AML-193 (cell line): ENCODE data around the gene CEP85L.
A peak's percentile ranks its signal among the peaks of the same experiment; 100 is the strongest.

ENCODE experiments used
- DNase-seq, 2 experiments: peaks; one replicate each; lab custom pipeline; 2025; lab: John Stamatoyannopoulos, UW

The CEP85L gene

GRCh38 chr6:118542184-118542952 lies 109.0 kb downstream of the CEP85L start:
- no peak for DNase-seq

- no peak for DNase-seq
Observed at GRCh38 chr6:118537574-118537973, 113.8 kb downstream of the CEP85L start.

- DNase-seq = no peak
Observed at GRCh38 chr6:118536478-118536877, 114.9 kb downstream of the CEP85L start.

GRCh38 chr6:118535176-118535844 lies 116.1 kb downstream of the CEP85L start:
- no peak for DNase-seq

GRCh38 chr6:118530942-118531341 lies 120.4 kb downstream of the CEP85L start:
- DNase-seq = no peak

GRCh38 chr6:118529756-118530155 lies 121.6 kb downstream of the CEP85L start:
- DNase-seq = no peak

- DNase-seq = no peak
Observed at GRCh38 chr6:118528129-118528528, 123.3 kb downstream of the CEP85L start.

- DNase-seq = no peak
Observed at GRCh38 chr6:118525913-118526780, 125.2 kb downstream of the CEP85L start.

- no peak for DNase-seq
Observed at GRCh38 chr6:118524686-118525085, 126.7 kb downstream of the CEP85L start.

- DNase-seq = no peak
Observed at GRCh38 chr6:118523216-118523615, 128.2 kb downstream of the CEP85L start.

- DNase-seq = no peak
Observed at GRCh38 chr6:118522422-118522821, 129.0 kb downstream of the CEP85L start.

GRCh38 chr6:118514689-118515088 lies 136.7 kb downstream of the CEP85L start:
- DNase-seq = no peak

- DNase-seq = no peak
Observed at GRCh38 chr6:118511930-118512715, 139.3 kb downstream of the CEP85L start.

- peak; percentile 34 to 39 for DNase-seq
Observed at GRCh38 chr6:118509009-118509617, 142.3 kb downstream of the CEP85L start.

- DNase-seq = no peak
Observed at GRCh38 chr6:118507636-118508035, 143.8 kb downstream of the CEP85L start.

GRCh38 chr6:118506071-118506638 lies 145.2 kb downstream of the CEP85L start:
- no peak for DNase-seq

- no peak for DNase-seq
Observed at GRCh38 chr6:118505656-118506055, 145.7 kb downstream of the CEP85L start.

GRCh38 chr6:118504611-118505010 lies 146.8 kb downstream of the CEP85L start:
- DNase-seq = no peak

GRCh38 chr6:118502169-118502568 lies 149.2 kb downstream of the CEP85L start:
- DNase-seq = no peak

- no peak for DNase-seq
Observed at GRCh38 chr6:118501765-118502164, 149.6 kb downstream of the CEP85L start.

GRCh38 chr6:118501099-118501498 lies 150.3 kb downstream of the CEP85L start:
- no peak for DNase-seq
